ENCODE data around the gene LPGAT1.

Gene LPGAT1

GRCh38 chr1:211829343-211830054 lies 1.1 kb downstream of the LPGAT1 start:
- in situ Hi-C loops (cut with HindIII; ENCODE audit: low sequenced_read_pairs): no loop called here

GRCh38 chr1:211828584-211829342 lies 1.8 kb downstream of the LPGAT1 start:
- in situ Hi-C loops (cut with HindIII; ENCODE audit: low sequenced_read_pairs): no loop called here

DNA sequence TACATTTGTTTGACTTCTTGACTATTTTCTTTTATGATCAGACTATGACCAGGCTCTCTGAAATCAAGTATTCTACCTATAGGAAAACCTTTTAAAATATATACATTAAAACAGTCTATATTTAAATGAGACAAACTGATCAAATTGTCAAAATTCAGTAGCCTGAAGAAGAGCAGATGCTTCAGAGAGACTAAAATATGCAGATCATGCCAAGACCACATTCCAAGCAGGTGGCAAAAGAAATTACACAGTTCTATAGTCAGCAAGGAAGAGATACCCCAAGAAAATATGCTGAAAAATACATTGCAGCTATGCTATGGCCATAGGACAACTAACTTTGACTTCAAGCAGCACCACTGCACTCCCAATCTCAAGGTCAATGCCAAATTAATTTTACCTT lies 3.5 kb downstream of the LPGAT1 start:
- in situ Hi-C loops (cut with HindIII; ENCODE audit: low sequenced_read_pairs): no loop called here

DNA sequence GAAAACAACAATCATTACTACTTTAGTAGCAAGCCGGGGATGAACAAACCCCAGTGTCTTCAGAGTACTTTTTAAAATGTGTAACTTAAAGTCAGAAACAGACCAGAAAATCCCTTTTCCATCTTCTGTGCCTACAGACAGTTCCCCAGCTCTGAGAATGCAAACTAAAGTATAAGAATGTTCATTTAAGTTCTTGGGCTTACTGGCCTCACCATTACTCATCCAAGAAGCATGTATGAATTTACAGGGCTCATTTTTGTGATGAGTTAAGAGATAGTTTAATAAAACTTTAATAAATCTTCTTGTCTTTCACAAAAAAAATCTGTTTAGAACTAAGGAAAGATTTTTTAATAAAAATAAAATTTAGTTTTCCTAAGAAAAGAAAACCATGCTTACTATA lies 4.6 kb downstream of the LPGAT1 start:
- in situ Hi-C loops (cut with HindIII; ENCODE audit: low sequenced_read_pairs): no loop called here

- in situ Hi-C loops (cut with HindIII; ENCODE audit: low sequenced_read_pairs): no loop called here
Measured at GRCh38 chr1:211822677-211823407, 7.7 kb downstream of the LPGAT1 start.

GRCh38 chr1:211816586-211816985 lies 14.0 kb downstream of the LPGAT1 start:
- in situ Hi-C loops (cut with HindIII; ENCODE audit: low sequenced_read_pairs): no loop called here

GRCh38 chr1:211814313-211814712 lies 16.2 kb downstream of the LPGAT1 start:
- in situ Hi-C loops (cut with HindIII; ENCODE audit: low sequenced_read_pairs): no loop called here

- in situ Hi-C loops (cut with HindIII; ENCODE audit: low sequenced_read_pairs): no loop called here
Measured at GRCh38 chr1:211813590-211813989, 17.0 kb downstream of the LPGAT1 start.

GRCh38 chr1:211812584-211812983 lies 18.0 kb downstream of the LPGAT1 start:
- in situ Hi-C loops (cut with HindIII; ENCODE audit: low sequenced_read_pairs): no loop called here

- in situ Hi-C loops (cut with HindIII; ENCODE audit: low sequenced_read_pairs): no loop called here
Measured at GRCh38 chr1:211811848-211812247, 18.7 kb downstream of the LPGAT1 start.

- in situ Hi-C loops (cut with HindIII; ENCODE audit: low sequenced_read_pairs): no loop called here
Measured at GRCh38 chr1:211811126-211811525, 19.4 kb downstream of the LPGAT1 start.

DNA sequence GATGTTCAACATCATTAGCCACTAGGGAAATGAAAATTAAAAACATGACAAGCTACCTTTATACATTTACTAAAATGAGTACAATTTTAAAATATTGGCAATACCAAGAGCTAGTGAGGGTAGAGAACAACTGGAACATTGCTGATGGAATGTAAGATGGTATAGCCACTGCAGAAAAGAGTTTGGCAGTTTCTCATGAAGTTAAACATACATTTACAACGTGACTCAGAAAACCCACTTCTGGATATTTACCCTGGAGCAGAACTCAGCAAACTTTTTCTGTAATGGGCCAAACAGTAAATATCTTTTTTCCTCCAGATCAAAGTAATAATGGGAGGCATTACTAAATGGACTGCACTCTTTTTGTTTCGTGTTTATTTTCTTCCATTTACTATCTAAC lies 22.1 kb downstream of the LPGAT1 start:
- in situ Hi-C loops (cut with HindIII; ENCODE audit: low sequenced_read_pairs): no loop called here

- in situ Hi-C loops (cut with HindIII; ENCODE audit: low sequenced_read_pairs): no loop called here
Measured at GRCh38 chr1:211804915-211805314, 25.6 kb downstream of the LPGAT1 start.

GRCh38 chr1:211800925-211801607 lies 29.5 kb downstream of the LPGAT1 start:
- in situ Hi-C loops (cut with HindIII; ENCODE audit: low sequenced_read_pairs): no loop called here

GRCh38 chr1:211797994-211798393 lies 32.6 kb downstream of the LPGAT1 start:
- in situ Hi-C loops (cut with HindIII; ENCODE audit: low sequenced_read_pairs): no loop called here

- in situ Hi-C loops (cut with HindIII; ENCODE audit: low sequenced_read_pairs): no loop called here
Measured at GRCh38 chr1:211791979-211792378, 38.6 kb downstream of the LPGAT1 start.

DNA sequence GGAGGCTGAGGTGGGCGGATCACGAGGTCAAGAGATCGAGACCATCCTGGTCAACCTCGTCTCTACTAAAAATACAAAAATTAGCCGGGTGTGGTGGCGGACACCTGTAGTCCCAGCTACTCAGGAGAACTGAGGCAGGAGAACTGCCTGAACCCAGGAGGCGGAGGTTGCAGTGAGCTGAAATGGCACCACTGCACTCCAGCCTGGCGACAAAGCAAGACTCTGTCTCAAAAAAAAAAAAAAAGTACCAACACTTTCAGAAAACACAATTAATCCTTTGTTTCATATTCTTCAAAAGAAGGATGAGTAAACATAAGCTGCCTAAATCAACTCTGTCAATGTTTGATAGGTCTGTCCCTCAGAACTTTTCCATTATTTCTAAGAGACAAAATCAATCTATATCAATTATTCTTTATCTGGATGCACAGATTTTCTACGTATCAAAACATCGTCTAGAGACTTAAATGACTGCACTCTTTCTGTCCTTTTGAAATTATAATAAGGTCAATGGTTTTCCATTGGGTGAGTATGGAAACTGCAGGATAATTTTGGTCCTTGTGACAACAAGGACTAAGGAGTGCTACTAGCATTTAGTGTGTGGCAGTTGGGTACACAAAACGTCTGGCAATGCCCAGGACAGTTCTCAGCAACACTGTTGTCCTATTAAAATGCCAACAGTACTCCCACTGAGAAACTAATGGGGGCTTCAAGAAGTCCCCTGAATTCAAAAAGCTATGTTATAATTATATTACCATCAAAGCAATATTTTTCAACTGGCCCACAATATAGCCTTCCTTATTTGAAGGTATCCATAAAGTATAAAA lies 40.7 kb downstream of the LPGAT1 start:
- in situ Hi-C loops (cut with HindIII; ENCODE audit: low sequenced_read_pairs): loop anchor here (10.0 kb wide), 1 partner anchor 55 kb away; no protein-coding TSS in a partner anchor

DNA sequence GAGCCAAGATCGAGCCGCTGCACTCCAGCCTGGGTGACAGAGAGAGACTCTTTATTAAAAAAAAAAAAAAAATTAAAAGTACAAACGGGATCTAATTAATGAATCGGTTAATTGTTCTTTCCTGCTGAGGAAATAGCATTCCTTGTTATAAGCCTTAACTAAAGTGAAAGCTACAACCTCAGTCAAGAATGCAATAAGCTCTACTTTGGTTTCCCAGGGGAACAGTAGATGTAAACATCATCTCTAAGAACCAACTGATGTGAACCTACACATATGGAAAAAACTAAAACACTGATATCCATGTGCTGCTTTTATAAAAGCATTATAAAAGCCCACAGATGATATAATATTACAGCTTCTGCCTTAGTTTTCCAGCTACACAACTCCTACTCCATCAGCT lies 41.9 kb downstream of the LPGAT1 start:
- in situ Hi-C loops (cut with HindIII; ENCODE audit: low sequenced_read_pairs): loop anchor here (10.0 kb wide), 1 partner anchor 56 kb away; no protein-coding TSS in a partner anchor

DNA sequence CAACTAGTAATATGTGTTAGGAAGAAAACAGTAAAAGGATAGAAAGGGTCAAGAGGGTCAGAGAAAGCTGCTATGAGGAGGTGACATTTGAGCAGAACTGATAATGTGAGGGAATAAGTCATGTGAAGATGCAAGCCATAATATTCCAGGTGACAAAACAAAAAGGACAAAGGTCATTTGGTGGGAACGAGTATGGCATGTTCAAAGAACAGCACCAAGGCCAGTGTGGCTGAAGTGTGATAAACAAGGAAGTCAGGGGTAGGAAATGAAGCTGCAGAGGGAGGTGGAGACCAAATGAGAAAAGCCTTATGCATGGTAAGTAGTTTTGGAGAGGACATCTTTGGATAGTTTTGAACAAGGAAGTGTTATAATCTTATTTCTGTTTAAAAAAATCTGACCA lies 46.7 kb downstream of the LPGAT1 start:
- in situ Hi-C loops (cut with HindIII; ENCODE audit: low sequenced_read_pairs): loop anchor here (10.0 kb wide), 1 partner anchor 61 kb away; no protein-coding TSS in a partner anchor

GRCh38 chr1:211783266-211783665 lies 47.3 kb downstream of the LPGAT1 start:
- in situ Hi-C loops (cut with HindIII; ENCODE audit: low sequenced_read_pairs): loop anchor here (10.0 kb wide), 1 partner anchor 62 kb away; no protein-coding TSS in a partner anchor

Measured in endothelial cell of hepatic sinusoid (primary cell).